Testis (tissue), 3 donors: Measurements from ENCODE around the gene GPR146. TPM values are rescaled to one million over a fixed set of nuclear protein-coding genes. Genes with fewer than 3 reads are reported as not detected.
"Not testable (repeated sequence)": the region's sequence is repeated elsewhere in the genome, so short reads cannot be mapped to it uniquely, and the experiment has no call there.

Source experiments
- DNase-seq: peaks from one replicate; pipeline ENCODE4 v3.0.0-alpha.2; 2019
- H3K27ac ChIP-seq, 2 donors: fragments of 200-600 bp; sonication (generic); one replicate each; pipeline ENCODE4 v1.5.1; 2019
- H3K27me3 ChIP-seq: fragments of 200-600 bp; sonication (generic); one replicate; pipeline ENCODE4 v1.5.1; 2019
- H3K36me3 ChIP-seq: fragments of 200-600 bp; sonication (generic); one replicate; pipeline ENCODE4 v1.5.1; 2017; ENCODE audit warnings: low read depth; ENCODE audit errors: missing control alignments
- H3K4me1 ChIP-seq: fragments of 200-600 bp; sonication (generic); one replicate; pipeline ENCODE4 v1.5.1; 2019
- H3K4me3 ChIP-seq, 2 donors: fragments of 200-600 bp; sonication (generic); one replicate each; pipeline ENCODE4 v1.5.1; 2017 to 2019
- H3K9me3 ChIP-seq: fragments of 200-600 bp; sonication (generic); one replicate; pipeline ENCODE4 v1.5.1; 2017
- POLR2A ChIP-seq: fragments of 450-650 bp; IDR thresholded peaks from one replicate; pipeline ENCODE4 v1.6.1; 2017; ENCODE audit warnings: antibody characterized with exemption, mild to moderate bottlenecking, moderate library complexity
- WGBS, 2 donors: methylation state at CpG; one replicate each; pipeline ENCODE4 v1.1.5; 2018; 5-methylcytosine and 5-hydroxymethylcytosine counted together
- intact Hi-C: fragments of 100-400 bp; cut with DNase I; formaldehyde crosslinking; loops from one replicate; pipeline ENCODE4 v1.15.1; 2023; ENCODE audit warnings: low total_unique reads
- polyA plus RNA-seq: library from polyadenylated mRNA; stranded (reverse); fragments of 350-450 nt; fragmentation: Illumina TruSeq; extraction: RNeasy Lipid Tissue Mini Kit (QIAGEN cat#74804); gene quantifications from one replicate; pipeline ENCODE4 v1.2.3, GENCODE V29; 2014; ENCODE audit warnings: low read depth, low replicate concordance; ENCODE audit not compliant: insufficient read depth
- total RNA-seq, 2 donors: library from RNA; depleted of rRNA; stranded (reverse); fragments of >200 nt; gene quantifications; one replicate each; pipeline ENCODE4 v1.2.3, GENCODE V29; 2016
- TF ChIP-seq, protein P1 (sequence below), 3 experiments: fragments of 450-650 bp in 2 of 3; fragments of 200-600 bp in 1 of 3; sonication (generic) in 1 of 3; IDR thresholded peaks; one replicate each; pipeline ENCODE4 v1.5.1; 2016 to 2019; ENCODE audit warnings: antibody characterized with exemption in 3 of 3, mild to moderate bottlenecking in 2 of 3, moderate library complexity in 1 of 3

Gene GPR146
- total and polyA plus RNA-seq, 3 donors from 2014 or later = 5.3 to 14.4 (median 14.2) TPM

DNA sequence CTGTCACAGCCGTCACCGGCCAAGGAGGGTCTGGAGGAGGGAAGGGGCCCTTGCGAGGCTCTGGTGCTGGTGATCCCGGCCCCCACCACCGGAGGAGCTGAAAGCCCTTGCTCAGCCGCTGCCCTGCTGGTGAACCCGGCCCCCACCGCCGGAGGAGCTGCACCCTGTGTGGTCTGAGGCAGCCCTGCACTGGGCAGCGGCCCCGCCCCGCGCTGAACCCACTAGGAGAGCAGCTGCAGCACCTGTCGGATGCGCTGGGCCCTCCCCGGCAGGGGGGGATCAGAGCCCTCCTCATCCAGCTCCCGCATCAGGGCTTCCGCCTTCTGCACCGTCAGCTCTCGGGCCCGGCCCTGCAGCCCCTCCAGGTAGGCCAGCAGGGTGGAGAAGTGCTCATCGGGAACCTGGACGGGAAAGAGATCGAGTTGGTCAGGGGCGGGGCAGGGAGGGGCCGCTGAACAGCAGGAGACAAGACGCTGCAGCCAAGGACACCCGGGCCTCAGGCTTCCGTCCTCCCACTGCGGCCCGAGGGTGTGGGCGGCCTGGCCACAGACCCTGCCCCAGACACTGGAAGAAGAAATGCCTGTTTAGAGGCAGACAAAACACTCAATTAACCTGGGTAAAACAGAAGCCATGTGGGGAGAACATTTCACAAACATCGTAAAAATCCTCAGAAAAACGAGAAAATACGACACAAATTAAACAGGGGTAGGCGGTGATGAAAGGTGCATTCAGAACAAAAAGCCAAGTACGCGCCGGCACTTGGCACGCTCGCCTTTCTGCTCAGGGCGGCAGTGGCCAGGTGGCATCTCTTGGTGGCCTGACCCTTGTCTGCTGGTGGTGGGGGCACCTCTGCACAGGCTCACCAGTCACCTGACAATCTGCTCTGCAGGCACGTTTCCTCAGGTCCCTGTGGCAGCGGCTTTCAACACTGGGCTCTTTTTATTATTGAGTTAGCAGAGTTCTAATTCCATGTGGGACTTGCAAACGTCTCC lies 46.6 kb upstream of the GPR146 start:
- intact Hi-C loops = loop anchor here (10.0 kb wide), 1 partner anchor 177 kb away; no protein-coding TSS in a partner anchor
- no peaks in the 10 kb centered on the region for H3K27me3 ChIP-seq
- H3K4me1 ChIP-seq = peaks cover 12% of the 10 kb centered on the region
- no peak overlapping the region for H3K27ac ChIP-seq
- TF ChIP-seq, protein P1, sequence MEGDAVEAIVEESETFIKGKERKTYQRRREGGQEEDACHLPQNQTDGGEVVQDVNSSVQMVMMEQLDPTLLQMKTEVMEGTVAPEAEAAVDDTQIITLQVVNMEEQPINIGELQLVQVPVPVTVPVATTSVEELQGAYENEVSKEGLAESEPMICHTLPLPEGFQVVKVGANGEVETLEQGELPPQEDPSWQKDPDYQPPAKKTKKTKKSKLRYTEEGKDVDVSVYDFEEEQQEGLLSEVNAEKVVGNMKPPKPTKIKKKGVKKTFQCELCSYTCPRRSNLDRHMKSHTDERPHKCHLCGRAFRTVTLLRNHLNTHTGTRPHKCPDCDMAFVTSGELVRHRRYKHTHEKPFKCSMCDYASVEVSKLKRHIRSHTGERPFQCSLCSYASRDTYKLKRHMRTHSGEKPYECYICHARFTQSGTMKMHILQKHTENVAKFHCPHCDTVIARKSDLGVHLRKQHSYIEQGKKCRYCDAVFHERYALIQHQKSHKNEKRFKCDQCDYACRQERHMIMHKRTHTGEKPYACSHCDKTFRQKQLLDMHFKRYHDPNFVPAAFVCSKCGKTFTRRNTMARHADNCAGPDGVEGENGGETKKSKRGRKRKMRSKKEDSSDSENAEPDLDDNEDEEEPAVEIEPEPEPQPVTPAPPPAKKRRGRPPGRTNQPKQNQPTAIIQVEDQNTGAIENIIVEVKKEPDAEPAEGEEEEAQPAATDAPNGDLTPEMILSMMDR (IDR thresholded peaks at IDR 0.05) = no peak
- TF ChIP-seq POLR2A = no peak
- no peaks in the 10 kb centered on the region for H3K9me3 ChIP-seq
- DNase-seq = no peak
- H3K4me3 ChIP-seq = no peak overlapping the region
- H3K36me3 ChIP-seq = no peaks in the 10 kb centered on the region
- 79 to 85% methylated on average over 16 to 40 of the region's 45 CpGs for WGBS, 2 donors

DNA sequence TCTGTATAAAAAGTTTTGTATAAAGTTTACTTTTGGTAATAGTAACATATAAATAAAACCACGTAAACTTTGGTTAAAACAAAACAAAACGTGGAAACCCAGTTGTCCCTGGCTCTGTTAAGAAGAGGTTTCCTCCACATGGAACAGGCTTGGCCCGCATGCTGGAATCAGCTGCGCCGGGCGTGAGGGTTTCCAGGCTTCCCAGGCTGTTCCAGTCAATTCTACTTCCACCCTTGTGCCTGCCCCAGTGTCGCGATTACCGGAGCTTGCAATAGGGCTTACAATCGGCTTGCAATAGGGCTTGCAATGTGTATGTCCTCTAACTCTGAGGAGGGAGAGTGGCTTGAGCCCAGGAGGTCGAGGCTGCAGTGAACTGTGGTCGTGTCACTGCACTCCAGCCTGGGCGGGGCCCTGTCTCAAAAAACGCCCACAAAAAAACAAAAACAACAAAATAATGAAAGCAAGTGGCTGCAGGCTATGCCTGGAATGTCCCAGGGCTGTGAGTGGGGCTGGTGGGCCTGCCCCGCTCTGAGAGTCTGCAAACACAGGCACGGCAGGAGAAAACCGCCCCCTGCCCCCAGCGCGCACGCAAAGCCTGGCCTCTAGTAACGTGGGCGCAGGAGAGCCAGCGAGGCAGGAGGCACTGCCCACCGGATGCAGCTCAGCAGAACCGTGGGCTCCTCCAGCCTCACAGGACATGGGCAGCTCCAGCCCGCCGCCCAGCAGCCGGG lies 45.0 kb upstream of the GPR146 start:
- Histone ChIP-seq H3K36me3 (no peaks in the 10 kb centered on the region), H3K27ac (no peak overlapping the region), H3K4me1 (no peaks in the 10 kb centered on the region), H3K9me3 (no peaks in the 10 kb centered on the region), H3K4me3 (no peak overlapping the region), H3K27me3 (no peaks in the 10 kb centered on the region)
- 87 to 90% methylated on average over 26 to 28 of the region's 28 CpGs for WGBS, 2 donors
- DNase-seq = no peak
- TF ChIP-seq, protein P1 (IDR thresholded peaks at IDR 0.05) = no peak
- no peak for TF ChIP-seq POLR2A
- intact Hi-C loops = loop anchor here (10.0 kb wide), 1 partner anchor 175 kb away; no protein-coding TSS in a partner anchor

DNA sequence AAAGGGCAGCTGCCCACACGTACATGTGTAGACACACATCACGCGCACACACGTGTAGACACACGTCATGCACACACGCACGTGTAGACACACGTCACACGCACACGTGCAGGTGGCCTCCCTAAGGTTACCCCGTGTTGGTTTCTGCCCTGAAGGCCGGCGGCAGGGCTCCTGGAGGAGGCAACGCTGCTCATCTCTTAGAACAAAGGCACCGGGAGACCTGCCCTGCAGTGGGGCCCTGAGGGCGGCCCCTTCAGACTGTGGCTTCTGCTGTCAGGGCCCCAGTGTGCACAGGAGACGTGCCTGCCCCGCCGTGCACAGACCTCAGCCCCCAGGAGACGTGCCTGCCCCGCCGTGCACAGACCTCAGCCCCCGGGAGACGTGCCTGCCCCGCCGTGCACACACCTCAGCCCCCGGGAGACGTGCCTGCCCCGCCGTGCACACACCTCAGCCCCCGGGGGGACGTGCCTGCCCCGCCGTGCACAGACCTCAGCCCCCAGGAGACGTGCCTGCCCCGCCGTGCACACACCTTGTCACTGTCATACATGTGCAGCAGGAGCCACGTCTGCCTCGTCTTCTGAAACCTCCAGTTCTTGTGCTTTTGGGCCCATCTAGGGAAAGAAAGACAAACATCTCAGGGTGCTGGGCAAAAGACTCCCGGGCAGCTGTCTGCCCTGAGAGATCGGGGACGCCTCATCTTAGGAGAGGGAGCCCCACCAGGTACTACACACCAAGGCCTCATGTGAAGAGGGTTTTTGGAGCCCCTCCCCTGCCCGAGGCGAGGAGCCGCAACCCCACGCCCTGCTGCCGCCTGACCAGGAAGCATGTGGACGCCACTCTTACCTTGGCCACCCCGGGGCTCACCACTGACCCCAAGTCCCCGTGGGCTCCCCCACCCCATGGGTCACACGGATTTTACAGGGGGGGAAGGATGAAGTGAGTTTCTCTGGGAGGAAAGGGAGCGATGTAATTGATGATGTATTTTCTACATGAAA lies 44.1 kb upstream of the GPR146 start:
- H3K27me3 ChIP-seq = no peaks in the 10 kb centered on the region
- TF ChIP-seq, protein P1 (IDR thresholded peaks at IDR 0.05) = no peak
- no peak overlapping the region for H3K27ac ChIP-seq
- no peak for DNase-seq
- 91% methylated on average over 18 to 52 of the region's 52 CpGs for WGBS, 2 donors
- H3K36me3 ChIP-seq = no peaks in the 10 kb centered on the region
- H3K4me1 ChIP-seq = no peaks in the 10 kb centered on the region
- H3K9me3 ChIP-seq = no peaks in the 10 kb centered on the region
- H3K4me3 ChIP-seq = no peak overlapping the region
- intact Hi-C loops = loop anchor here (10.0 kb wide), 1 partner anchor 175 kb away; no protein-coding TSS in a partner anchor

DNA sequence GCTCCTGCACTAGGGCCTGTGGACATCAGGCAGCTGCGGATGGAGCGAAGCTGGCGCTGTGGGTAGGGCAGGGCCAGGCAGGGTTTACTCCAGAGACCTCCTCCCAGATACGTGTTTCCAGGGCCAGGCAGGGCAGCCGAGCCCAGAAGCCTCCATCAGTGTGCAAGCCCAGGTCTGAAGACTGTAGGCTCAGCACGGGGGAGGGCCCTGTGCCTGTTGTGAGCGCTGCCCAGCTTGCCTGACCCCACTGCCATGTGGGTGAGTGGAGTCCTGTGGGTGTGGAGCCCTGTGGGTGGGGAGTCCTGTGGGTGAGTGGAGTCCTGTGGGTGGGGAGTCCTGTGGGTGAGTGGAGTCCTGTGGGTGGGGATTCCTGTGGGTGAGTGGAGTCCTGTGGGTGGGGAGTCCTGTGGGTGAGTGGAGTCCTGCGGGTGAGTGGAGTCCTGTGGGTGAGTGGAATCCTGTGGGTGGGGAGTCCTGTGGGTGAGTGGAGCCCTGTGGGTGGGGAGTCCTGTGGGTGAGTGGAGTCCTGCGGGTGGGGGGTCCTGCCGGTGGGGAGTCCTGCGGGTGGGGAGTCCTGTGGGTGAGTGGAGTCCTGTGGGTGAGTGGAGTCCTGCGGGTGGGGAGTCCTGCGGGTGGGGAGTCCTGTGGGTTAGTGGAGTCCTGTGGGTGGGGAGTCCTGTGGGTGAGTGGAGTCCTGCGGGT lies 43.1 kb upstream of the GPR146 start:
- H3K4me3 ChIP-seq, DNase-seq, H3K27me3 ChIP-seq, intact Hi-C loops, H3K27ac ChIP-seq, H3K9me3 ChIP-seq, H3K36me3 ChIP-seq, H3K4me1 ChIP-seq: not testable (repeated sequence)
- WGBS, 2 donors = 86 to 94% methylated on average over 6 to 13 of the region's 14 CpGs

DNA sequence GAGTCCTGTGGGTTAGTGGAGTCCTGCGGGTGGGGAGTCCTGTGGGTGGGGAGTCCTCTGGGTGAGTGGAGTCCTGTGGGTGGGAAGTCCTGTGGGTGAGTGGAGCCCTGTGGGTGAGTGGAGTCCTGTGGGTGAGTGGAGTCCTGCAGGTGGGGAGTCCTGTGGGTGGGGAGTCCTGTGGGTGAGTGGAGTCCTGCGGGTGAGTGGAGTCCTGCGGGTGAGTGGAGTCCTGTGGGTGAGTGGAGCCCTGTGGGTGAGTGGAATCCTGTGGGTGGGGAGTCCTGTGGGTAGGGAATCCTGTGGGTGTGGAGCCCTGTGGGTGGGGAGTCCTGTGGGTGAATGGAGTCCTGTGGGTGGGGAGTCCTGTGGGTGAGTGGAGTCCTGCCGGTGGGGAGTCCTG lies 42.3 kb upstream of the GPR146 start:
- H3K9me3 ChIP-seq, H3K4me3 ChIP-seq, H3K27ac ChIP-seq, DNase-seq, H3K27me3 ChIP-seq, H3K4me1 ChIP-seq, H3K36me3 ChIP-seq, intact Hi-C loops: not testable (repeated sequence)
- 89 to 100% methylated on average over 2 to 4 of the region's 4 CpGs for WGBS, 2 donors

DNA sequence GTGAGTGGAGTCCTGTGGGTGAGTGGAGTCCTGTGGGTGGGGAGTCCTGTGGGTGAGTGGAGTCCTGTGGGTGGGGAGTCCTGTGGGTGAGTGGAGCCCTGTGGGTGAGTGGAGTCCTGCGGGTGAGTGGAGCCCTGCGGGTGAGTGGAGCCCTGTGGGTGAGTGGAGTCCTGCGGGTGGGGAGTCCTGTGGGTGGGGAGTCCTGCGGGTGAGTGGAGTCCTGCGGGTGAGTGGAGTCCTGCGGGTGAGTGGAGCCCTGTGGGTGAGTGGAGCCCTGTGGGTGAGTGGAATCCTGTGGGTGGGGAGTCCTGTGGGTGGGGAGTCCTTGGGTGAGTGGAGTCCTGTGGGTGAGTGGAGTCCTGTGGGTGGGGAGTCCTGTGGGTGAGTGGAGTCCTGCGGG lies 41.9 kb upstream of the GPR146 start:
- intact Hi-C loops, H3K27me3 ChIP-seq, DNase-seq, H3K9me3 ChIP-seq, H3K36me3 ChIP-seq, H3K27ac ChIP-seq, H3K4me1 ChIP-seq, H3K4me3 ChIP-seq: not testable (repeated sequence)
- WGBS, 2 donors = 89% methylated on average over 1 of the region's 7 CpGs; no CpG with 5 or more reads in 1 of the 2 donors
